HG02852 (cell line): ENCODE measurements around the gene WFDC1.

Experiments used
- ATAC-seq: cut with Tn5 transposase; IDR thresholded peaks from one replicate; pipeline ENCODE4 v1.9.1; 2021; ENCODE audit warnings: mild to moderate bottlenecking, moderate library complexity; ENCODE audit not compliant: unreplicated experiment

Gene WFDC1

DNA sequence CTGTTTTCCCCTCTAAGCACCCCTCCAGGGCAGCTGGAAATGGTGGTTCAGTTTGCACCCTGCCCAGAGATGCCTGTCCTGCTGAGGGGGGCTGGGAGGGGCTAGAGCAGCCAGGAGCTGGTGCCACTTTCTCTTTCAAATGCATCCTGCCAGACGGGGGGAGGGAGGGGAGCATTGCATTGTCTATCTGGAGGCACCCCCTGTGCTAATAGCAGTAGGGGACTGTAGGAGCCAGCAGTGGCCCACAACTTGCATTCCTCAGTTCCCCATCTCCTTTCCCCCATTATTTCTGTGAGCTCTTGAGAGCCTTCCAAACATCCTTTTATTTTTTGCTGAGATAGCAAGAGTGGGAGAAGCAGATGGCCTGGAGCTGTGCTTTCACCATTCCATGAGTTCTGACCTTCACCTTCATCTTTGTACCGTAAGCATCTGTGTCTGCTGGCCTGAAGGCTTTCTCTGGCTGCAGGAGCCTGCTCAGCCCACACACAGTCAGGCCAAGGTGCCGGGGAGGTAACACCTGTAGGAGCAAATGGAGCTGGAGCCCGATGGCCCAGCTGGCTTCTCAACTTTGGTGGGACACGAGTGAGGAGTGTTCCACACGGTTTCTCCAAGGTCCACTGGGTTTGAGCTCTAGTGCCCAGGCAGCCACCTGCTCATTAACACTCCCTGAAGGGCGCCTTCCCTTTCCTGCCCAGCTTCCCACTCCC is 5.2 kb downstream of the WFDC1 start:
- ATAC-seq: no peak

DNA sequence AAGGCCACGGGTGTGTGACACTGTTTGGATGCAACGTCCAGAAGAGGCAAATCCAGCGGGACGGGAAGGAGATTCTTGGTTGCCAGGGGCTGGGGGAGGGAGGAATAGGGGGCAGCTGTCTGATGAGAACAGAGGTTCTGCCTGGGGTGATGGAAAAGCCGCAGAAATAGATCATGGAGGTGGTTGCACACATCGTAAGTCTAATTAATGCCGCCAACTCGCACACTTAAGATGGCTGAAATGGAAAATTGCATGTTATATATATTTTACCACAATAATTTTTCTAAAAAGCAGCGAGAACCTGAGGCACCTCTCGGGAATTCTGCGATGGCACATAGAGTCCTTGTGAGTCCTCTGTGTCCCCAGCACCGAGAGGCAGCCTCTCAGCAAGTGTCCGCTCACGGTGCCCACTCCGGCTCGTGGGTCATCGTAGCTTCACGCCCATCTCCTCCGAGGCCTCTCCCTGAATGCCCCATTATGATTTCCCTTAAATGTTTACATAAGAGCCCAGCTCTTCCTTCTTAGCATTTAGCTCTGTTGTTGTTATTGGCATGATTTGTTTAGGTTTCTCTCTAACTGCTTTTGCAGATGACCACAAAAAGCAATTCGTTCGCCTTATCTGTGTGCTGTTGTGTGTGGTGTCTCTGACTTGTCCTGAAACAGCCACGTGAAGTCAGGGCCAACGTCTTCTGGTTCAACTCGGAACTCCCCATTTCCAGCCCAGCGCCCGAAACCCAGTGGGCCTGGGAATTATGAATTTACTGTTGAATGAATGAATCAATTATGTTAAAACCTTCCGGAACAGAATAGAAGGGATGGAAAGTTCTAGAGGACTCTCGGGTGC is 7.7 kb downstream of the WFDC1 start:
- ATAC-seq: no peak

DNA sequence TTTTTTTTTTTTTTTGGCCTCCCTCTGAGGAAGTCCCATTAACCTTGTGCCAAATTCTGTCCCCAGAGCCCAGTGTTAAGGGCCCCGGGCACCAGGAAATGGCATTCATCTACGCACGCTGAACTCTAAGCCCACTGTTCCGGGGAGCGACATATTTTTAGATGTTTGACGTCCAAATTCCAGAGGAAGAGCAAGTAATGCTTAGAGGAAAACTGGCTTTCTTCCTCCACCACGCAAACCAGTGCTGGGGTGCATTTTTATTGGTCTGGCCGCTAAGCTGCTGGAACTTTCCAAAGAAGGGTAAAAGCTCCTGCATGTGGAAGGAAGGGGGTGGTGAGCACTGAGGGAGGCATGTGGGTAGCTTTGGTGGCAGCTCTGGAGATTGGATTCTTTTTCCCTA is 8.3 kb downstream of the WFDC1 start:
- no peak for ATAC-seq

DNA sequence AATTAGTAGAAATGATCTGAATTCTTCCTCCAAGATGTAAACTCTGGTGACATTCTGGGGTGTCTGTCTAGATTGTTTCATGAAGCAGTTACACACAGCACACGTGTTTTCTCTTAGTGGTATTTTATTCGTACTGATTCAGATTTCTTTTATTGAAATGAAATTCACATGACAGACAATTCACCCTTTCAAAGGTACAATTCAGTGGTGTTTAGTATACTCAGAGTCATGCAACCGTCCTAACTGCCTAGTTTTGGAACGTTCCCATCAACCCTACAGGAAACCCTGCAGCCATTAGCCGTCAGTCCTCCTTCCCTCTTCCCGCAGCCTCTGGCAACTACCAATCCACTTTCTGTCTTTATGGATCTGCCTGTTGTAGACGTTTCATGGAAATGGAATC is 8.8 kb downstream of the WFDC1 start:
- no peak for ATAC-seq

DNA sequence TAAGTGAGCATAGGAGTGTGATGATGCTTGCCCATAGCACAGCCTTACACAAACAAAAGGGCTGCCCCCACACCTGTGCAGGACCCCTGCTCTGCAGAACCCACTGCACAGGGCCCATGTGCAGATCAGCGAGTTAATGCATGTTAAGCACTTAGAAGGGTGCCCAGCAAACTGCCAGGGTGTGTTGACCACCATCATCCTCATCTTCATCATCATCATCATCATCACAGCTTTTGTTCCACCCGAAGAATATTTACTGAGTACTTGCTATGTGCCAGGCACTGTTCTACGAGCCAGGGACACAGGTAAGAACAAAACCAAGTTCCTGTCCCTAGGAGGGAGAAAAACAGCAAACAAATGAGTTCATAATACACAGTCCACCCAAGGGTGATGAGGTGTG is 11.9 kb downstream of the WFDC1 start:
- no peak for ATAC-seq

DNA sequence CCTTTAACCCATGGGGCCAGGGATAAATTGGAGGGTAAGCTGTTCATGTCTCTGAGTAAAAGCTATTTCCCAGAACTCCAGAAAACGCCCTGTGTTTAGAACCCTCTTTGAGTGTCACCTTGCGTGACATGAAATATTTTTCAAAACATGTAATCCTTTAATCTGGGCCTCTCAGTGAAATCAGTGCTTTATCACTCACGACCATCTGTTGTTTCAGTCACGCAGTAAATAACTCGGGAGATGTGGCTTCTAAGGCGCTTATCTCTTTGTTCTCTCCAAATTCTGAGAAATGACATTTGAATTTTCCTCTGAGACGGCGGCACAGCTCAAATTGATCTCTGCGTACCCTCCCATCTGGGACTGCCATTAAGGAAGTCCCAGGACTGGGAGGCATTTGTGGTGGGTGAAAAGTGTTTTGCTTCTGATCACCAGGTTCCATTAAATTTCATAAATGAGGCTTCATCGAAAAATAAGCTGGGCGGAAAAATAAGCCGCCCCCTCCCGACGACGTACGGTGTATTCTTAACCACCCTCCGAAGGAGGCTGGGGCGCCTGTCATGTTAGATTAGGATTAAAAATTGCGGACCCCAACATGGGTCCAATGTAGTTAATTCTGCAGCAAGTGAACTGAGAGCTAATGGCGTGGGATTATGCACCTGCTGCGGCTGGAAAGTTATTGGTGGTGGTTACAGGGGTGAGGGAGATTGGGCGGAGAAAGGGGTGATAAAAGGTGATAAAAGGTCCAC is 12.7 kb downstream of the WFDC1 start:
- ATAC-seq: no peak

DNA sequence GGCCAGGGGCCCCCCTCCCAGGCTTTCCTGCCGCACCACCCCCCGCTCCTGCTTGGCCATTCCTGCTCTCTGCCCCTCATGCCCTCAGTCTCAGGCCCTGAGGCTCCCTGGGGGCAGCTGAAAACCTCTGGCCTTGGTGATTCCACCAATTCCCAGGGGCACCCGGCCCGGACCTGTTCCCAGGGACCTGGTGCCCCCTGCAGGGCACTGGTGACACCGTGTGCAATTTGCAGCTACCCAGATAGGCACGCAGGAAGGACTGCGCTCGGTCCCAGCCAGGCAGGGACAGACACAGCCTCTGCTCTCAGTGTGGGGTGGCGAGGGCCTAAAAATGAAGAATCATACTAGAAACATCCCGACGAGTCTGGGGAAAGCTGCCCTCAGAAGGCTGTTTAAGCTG is 13.4 kb downstream of the WFDC1 start:
- no peak for ATAC-seq

DNA sequence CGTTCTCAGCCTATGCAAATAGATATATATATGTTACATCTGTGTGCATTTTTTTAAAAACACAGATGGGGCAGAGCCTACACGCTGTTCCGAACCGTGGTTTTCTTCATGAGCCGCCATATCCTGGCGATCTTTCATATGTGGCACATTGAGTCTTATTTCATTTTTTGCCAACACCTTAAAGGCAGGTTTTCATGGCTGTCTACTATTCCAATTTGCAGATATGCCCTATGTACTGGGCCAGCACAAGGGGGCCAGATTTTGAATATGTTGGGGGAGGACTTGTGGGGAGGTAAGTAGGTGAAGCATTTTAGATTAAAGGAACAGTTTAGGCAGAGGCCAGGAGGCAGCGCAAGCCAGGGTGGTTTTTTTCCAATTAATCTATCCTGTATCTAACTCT is 16.0 kb downstream of the WFDC1 start:
- ATAC-seq: no peak

DNA sequence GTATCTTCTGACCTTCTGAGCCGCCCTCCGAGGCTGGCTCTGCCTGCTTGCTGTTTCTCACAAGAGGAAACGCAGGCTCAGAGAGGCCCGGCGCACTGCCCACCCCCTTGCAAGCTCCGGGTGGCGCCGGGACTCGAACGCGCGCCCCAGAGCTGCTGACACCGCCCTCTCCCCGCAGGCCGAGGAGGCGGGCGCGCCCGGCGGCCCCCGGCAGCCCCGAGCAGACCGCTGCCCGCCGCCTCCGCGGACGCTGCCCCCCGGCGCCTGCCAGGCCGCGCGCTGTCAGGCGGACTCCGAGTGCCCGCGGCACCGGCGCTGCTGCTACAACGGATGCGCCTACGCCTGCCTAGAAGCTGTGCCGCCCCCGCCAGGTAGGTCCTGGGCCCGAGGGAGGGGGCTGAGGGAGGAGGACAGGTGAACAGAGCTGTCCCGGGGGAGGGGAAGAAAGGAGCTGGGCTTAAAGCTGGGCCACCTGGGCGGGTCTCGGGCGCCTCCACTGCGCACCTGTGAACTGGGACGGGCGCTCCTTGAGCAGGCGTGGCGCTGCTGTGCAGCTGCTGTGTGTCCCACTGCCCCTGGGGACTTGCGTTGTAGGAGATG is 18.2 kb downstream of the WFDC1 start:
- ATAC-seq: no peak

DNA sequence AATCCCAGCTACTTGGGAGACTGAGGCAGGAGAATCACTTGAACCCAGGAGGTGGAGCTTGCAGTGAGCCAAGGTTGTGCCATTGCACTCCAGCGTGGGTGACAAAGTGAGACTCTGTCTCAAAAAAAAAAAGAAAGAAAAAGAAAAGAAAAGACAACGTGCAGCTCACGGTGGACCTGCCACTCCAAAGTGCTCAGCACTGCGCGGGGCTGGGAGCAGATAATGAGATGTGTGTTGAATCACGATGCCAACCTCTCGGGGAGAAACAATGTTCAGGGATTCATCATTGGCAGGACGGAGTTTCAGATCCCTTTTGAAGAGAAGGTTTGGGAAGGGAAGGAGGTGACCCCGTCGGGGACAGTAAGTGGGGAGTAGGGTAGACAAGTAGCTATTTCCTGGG is 19.2 kb downstream of the WFDC1 start:
- no peak for ATAC-seq

DNA sequence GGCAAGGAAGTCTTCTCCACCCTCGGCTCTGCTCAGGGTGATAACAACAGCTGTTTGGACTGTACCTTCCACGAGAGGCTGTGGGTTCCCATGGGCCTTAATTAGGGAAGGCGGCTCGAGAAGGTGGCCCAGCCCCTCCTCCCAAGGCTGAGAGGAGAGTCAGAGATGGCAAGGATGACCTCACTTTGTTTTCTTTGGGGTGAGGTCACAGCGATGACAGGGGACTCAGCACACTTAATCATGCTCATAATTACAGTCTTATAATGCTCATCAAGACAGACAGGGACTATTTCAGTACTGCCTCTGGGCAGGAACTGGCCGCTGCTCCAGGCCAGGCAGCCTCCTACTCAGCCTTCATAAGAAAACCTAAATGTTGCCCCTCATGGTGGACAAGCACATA is 19.7 kb downstream of the WFDC1 start:
- no peak for ATAC-seq

DNA sequence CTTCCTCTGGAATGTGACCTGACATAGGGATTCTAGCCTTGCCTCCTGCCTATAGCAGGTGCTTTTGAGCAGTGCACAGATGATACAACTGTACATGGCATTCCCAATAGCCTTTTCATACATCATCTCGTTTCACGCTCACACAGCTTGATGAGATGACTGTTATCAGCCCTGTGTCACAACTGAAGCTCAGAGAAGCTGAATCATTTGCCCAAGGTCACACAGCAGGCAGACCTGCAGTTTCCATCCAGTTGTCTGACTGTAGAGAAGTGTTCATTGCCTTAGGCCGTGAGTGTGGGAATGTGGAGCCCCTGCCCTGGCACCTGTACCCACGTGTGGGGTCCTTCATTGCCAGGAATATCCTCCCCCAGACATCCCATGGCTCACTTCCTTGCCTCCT is 20.1 kb downstream of the WFDC1 start:
- ATAC-seq: no peak

DNA sequence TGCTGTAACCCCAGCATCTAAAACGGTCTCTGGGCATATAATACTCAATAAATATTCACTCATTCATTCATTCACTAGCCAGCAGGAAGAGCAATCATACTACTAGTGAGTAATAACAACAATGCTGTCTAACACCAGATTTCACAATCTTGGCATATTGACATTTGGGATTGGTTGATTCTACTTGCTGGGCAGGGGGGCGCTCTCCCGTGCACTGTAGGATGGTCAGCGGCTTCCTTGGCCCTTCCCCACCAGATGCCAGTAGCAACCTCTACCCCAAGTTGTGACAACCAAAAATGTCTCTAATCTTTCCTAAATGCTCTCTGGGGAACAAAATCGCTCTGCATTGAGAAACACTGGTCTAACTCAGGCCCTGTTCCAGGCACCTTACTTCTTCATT is 20.7 kb downstream of the WFDC1 start:
- ATAC-seq: no peak

DNA sequence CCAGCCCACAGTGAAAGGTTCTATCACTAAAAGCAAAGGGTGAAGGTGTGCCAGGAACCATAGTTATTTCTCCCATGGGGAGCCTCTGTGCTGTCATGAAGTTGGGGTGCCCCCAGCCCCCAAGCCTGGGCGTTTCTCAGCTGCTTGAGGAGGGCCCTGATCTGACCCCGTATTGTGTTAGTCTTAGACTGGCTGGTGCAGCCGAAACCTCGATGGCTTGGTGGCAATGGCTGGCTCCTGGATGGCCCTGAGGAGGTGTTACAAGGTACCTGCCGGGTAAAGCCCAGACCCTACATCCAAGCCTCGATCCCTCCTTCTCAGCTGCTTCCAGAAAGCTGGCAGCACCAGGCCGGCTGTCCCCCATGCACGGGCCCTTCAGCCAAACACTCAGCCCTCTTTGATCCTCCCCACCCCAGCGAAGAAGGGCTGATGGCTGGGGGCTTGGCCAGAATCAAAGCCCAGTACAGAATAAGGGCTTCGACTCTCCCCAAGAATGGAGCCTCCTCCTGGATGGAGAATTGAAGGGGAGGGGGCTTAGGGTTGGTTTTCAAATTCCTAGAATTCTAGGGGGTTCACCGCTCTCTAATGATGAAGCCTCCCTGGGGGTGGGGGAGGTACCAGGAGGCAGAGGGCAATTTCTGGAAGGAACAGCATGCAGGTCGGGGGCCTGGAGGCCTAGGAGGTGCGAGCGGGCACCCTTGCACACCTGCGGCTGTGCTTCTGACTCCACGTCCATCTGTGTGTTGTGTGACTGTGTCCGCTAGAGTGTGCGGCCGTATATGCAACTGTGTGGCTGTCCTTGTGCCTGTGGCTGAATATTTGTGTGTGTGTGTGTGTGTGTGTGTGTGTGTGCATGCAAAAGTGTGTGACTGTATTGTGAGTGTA is 23.7 kb downstream of the WFDC1 start:
- ATAC-seq: no peak

DNA sequence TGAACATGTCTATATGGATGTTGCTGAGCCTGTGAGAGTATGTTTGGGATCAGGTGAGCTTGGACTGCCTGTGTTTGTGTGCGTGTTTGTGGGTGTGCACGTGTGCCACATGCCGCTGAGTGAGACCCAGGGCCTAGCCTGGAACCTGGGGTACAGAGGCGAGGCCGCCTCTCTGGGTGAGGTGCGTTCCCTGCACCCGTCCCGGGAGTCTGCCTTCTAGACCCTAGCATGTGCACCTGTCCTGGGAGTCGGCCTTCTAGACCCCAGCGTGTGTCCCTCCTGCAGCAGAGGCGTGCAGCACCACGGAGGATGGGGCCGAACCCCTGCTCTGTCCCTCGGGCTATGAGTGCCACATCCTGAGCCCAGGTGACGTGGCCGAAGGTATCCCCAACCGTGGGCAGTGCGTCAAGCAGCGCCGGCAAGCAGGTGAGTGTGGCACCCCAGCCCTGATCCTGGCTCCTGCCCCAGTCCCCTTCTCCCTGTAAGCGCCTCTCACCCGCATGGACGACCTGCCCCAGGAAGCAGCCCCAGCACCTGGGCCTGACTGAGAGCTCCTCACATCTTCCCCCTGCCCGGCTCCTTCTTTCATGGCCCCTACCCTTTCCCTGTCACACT is 24.6 kb downstream of the WFDC1 start:
- no peak for ATAC-seq

DNA sequence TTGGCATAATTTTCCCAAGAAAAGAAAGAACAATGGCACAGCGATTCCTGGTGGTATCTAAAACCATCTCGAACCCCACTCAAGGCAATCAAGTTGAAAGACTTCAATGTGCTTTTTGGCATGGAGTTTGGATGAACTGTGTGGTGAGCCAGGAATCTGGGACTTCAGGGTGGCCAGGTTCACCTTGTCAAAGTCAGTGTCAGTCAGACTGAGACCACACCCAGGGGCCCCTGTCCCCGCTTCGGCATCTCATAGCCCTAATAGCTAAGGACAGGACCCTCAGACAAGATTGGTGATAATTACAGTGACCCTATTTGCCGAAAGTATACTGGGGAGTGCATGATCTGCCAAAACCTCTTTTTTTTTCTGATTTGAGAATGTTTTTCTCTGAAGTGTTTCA is 25.8 kb downstream of the WFDC1 start:
- no peak for ATAC-seq

DNA sequence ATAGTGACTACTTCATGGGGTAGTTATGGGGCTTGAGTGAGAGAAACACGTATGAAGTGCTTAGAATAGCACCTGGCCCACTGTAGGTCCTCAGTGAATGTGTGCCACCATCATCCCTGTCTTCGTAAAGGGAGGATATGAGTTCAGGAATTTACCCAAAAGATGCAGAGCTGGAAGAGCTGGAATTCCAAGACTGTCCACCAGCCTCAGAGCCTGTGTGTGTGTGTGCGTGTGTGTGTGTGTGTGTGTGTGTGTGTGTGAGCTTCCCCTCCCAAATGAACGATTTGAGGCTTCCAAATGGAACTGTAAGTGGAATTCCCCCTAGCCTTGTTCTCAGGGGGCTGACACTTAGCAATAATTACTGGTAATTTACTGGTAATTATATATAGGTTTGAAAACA is 27.3 kb downstream of the WFDC1 start:
- ATAC-seq: no peak

DNA sequence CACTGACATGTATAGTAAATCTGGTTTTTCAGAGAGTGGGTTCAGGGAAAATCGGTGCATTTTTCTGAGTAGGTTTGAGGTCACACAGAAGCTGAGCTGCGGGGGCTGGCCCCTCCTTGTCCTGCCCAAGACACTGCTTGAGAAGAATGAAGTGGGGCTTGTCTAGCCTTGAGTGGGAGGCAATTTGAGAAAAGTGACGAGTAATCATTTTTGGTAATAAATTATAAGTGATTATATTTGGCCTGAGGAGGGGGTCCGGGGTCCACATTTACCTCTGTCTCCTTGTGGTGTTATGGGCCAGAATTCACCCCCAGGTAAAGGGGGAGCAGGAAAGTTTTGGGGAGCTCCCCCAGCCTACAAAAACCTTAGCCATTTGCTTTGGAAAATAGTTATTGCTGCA is 28.1 kb downstream of the WFDC1 start:
- ATAC-seq: no peak

DNA sequence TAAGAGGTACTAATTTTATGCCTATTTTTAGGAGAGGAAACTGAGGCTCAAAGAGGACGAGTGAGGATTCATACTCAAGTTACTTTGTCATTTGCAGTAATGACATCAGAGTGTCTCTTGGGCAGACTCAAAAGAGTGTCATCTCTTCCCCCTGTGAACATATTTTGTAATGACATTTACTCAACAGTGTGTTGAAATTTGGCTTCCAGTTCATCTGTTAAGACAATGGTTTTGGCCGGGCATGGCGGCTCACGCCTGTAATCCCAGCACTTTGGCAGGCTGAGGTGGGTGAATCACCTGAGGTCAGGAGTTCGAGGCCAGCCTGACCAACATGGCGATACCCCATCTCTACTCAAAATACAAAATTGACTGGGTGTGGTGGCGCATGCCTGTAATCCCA is 28.9 kb downstream of the WFDC1 start:
- no peak for ATAC-seq
